Neuronal stem cell (in vitro differentiated cells): ENCODE results near the gene PDS5B.
"Not testable (repeated sequence)": the region's sequence is repeated elsewhere in the genome, so short reads cannot be mapped to it uniquely, and the experiment has no call there.

ENCODE experiments used
- DNase-seq: peaks from one replicate; pipeline ENCODE4 v3.0.0-alpha.2; 2013; ENCODE audit warnings: low spot score
- H2AFZ ChIP-seq: one replicate; pipeline ENCODE4 v1.6.1; 2013; ENCODE audit warnings: mild to moderate bottlenecking, low read length, inconsistent platforms
- H2AK5ac ChIP-seq: 2 replicates; pipeline ENCODE4 v1.6.1; 2013; ENCODE audit warnings: low read depth, mild to moderate bottlenecking, inconsistent platforms, low read length, moderate library complexity, mixed read lengths
- H2BK120ac ChIP-seq: 2 replicates; pipeline ENCODE4 v1.6.1; 2013; ENCODE audit warnings: low read depth, mild to moderate bottlenecking, inconsistent platforms, low read length, moderate library complexity, mixed read lengths
- H2BK12ac ChIP-seq: one replicate; pipeline ENCODE4 v1.6.1; 2013; ENCODE audit warnings: low read length, inconsistent platforms
- H2BK15ac ChIP-seq: 2 replicates; pipeline ENCODE4 v1.6.1; 2013; ENCODE audit warnings: mild to moderate bottlenecking, low read length, inconsistent platforms, mixed read lengths
- H2BK5ac ChIP-seq: one replicate; pipeline ENCODE4 v1.6.1; 2013; ENCODE audit warnings: inconsistent platforms, mild to moderate bottlenecking, low read length, moderate library complexity
- H3K14ac ChIP-seq: one replicate; pipeline ENCODE4 v1.6.1; 2013; ENCODE audit warnings: low read length, inconsistent platforms
- H3K18ac ChIP-seq: 2 replicates; pipeline ENCODE4 v1.6.1; 2013; ENCODE audit warnings: low read length, inconsistent platforms
- H3K23ac ChIP-seq: 2 replicates; pipeline ENCODE4 v1.6.1; 2013; ENCODE audit warnings: low read depth, mild to moderate bottlenecking, mixed read lengths, low read length, inconsistent platforms; ENCODE audit not compliant: poor library complexity
- H3K27ac ChIP-seq: replicated peaks from 3 replicates; pipeline ENCODE4 v1.5.1; 2013; ENCODE audit warnings: low read length, inconsistent platforms
- H3K27me3 ChIP-seq, 3 experiments: 2 replicates each; pipeline ENCODE4 v1.6.1; 2013; ENCODE audit warnings: low read length in 3 of 3, mild to moderate bottlenecking in 2 of 3, inconsistent platforms in 1 of 3, low read depth in 1 of 3, mixed read lengths in 1 of 3, moderate library complexity in 1 of 3; ENCODE audit not compliant: control insufficient read depth in 3 of 3, insufficient read depth in 3 of 3
- H3K36me3 ChIP-seq, 2 donors: replicated peaks in 1 of 2; 2 replicates each; pipeline ENCODE4 v1.6.1; 2013; ENCODE audit warnings: low read length in 2 of 2; ENCODE audit not compliant: control insufficient read depth in 2 of 2, insufficient read depth in 2 of 2
- H3K4ac ChIP-seq: 2 replicates; pipeline ENCODE4 v1.6.1; 2013; ENCODE audit warnings: inconsistent platforms, mild to moderate bottlenecking, low read length, moderate library complexity
- H3K4me1 ChIP-seq, 2 donors: 1 replicate in 1 of 2; 2 replicates in 1 of 2; pipeline ENCODE4 v1.6.1; 2013; ENCODE audit warnings: low read length in 2 of 2, low read depth in 1 of 2; ENCODE audit not compliant: control insufficient read depth in 2 of 2, insufficient read depth in 1 of 2
- H3K4me2 ChIP-seq: one replicate; pipeline ENCODE4 v1.6.1; 2013; ENCODE audit warnings: mild to moderate bottlenecking, low read length, inconsistent platforms; ENCODE audit not compliant: insufficient read depth, poor library complexity, severe bottlenecking
- H3K4me3 ChIP-seq, 2 donors: 2 replicates each; pipeline ENCODE4 v1.5.1; 2013; ENCODE audit warnings: low read length in 2 of 2, mild to moderate bottlenecking in 2 of 2, inconsistent platforms in 1 of 2, moderate library complexity in 1 of 2
- H3K79me1 ChIP-seq: one replicate; pipeline ENCODE4 v1.6.1; 2013; ENCODE audit warnings: low read depth, mild to moderate bottlenecking, inconsistent platforms, low read length, moderate library complexity
- H3K9ac ChIP-seq: one replicate; pipeline ENCODE4 v1.6.1; 2013; ENCODE audit warnings: mild to moderate bottlenecking, low read depth, low read length, inconsistent platforms; ENCODE audit not compliant: poor library complexity
- H3K9me3 ChIP-seq, 2 donors: replicated peaks in 1 of 2; 2 replicates each; pipeline versions ENCODE3 to v1.6.1; 2013; ENCODE audit warnings: low read length in 2 of 2, mild to moderate bottlenecking in 2 of 2, inconsistent platforms in 1 of 2, low read depth in 1 of 2, mixed read lengths in 1 of 2, moderate library complexity in 1 of 2; ENCODE audit not compliant: control insufficient read depth in 2 of 2, insufficient read depth in 1 of 2
- H4K8ac ChIP-seq: one replicate; pipeline ENCODE4 v1.6.1; 2013; ENCODE audit warnings: low read depth, mild to moderate bottlenecking, inconsistent platforms, low read length, moderate library complexity
- H4K91ac ChIP-seq: one replicate; pipeline ENCODE4 v1.6.1; 2013; ENCODE audit warnings: low read length, low read depth, mild to moderate bottlenecking, inconsistent platforms; ENCODE audit not compliant: poor library complexity
- WGBS, 2 donors: extraction: QIAGEN DNeasy Blood & Tissue Kit; methylation state at CpG; one replicate each; pipeline ENCODE4 v1.1.7; 2013; ENCODE audit warnings: missing lambda C conversion rate in 2 of 2, mixed read lengths in 1 of 2; ENCODE audit not compliant: insufficient read length in 2 of 2, insufficient replicate concordance in 1 of 2; ENCODE audit errors: extremely low coverage in 2 of 2; 5-methylcytosine and 5-hydroxymethylcytosine counted together

The PDS5B gene

DNA sequence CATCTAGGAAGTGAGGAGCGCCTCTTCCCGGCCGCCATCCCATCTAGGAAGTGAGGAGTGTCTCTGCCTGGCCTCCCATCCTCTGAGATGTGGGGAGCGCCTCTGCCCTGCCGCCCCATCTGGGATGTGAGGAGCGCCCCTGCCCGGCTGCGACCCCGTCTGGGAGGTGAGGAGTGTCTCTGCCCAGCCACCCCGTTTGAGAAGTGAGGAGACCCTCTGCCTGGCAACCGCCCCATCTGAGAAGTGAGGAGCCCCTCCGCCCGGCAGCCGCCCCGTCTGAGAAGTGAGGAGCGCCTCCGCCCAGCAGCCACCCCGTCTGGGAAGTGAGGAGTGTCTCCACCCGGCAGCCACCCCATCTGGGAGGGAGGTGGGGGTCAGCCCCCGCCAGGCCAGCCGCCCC is 129.9 kb downstream of the PDS5B start:
- not testable (repeated sequence) for H3K79me1 ChIP-seq, H2AK5ac ChIP-seq, H4K8ac ChIP-seq, H3K9ac ChIP-seq, H3K18ac ChIP-seq, H2BK120ac ChIP-seq, H3K4me3 ChIP-seq, H2BK15ac ChIP-seq, H3K27me3 ChIP-seq, H4K91ac ChIP-seq, H2BK5ac ChIP-seq, H2AFZ ChIP-seq, H3K4me2 ChIP-seq, H3K27ac ChIP-seq, H3K4me1 ChIP-seq, H3K23ac ChIP-seq, DNase-seq, H3K14ac ChIP-seq, H2BK12ac ChIP-seq, H3K4ac ChIP-seq
- peaks cover 9 to 55% of the 10 kb centered on the region in 2 donors for H3K9me3 ChIP-seq
- H3K36me3 ChIP-seq, result peaks cover 9 to 62% of the 10 kb centered on the region in 2 donors
- WGBS, 2 donors, result no CpG with 5 or more reads among the region's 21 CpGs

- Histone ChIP-seq H2BK12ac (no peak overlapping the region), H3K9me3 (peaks cover 8 to 39% of the 10 kb centered on the region in 2 donors), H4K91ac (no peak overlapping the region), H4K8ac (no peak overlapping the region), H2BK5ac (no peak overlapping the region), H3K27ac (no peak overlapping the region), H3K4me1 (no peaks in the 10 kb centered on the region), H3K23ac (no peak overlapping the region), H3K4me3 (no peak overlapping the region), H2BK120ac (no peak overlapping the region), H3K4ac (no peak overlapping the region), H3K9ac (no peak overlapping the region), H2BK15ac (no peak overlapping the region), H3K27me3 (no peaks in the 10 kb centered on the region), H3K79me1 (peaks cover 2% of the 10 kb centered on the region), H3K4me2 (no peak overlapping the region), H3K18ac (no peak overlapping the region), H3K14ac (no peak overlapping the region), H3K36me3 (peaks cover 2 to 54% of the 10 kb centered on the region in 2 donors), H2AFZ (no peak overlapping the region), H2AK5ac (no peak overlapping the region)
- no peak for DNase-seq
- WGBS, 2 donors, result no CpG with 5 or more reads among the region's 2 CpGs
Measured at GRCh38 chr13:32720026-32720425, 133.8 kb downstream of the PDS5B start.

- not testable (repeated sequence) for H3K4me2 ChIP-seq, DNase-seq, H3K4me1 ChIP-seq, H2AFZ ChIP-seq, H3K18ac ChIP-seq, H4K91ac ChIP-seq, H3K79me1 ChIP-seq, H2AK5ac ChIP-seq, H3K4ac ChIP-seq, H3K27me3 ChIP-seq, H2BK12ac ChIP-seq, H3K27ac ChIP-seq, H3K9ac ChIP-seq, H3K23ac ChIP-seq, H4K8ac ChIP-seq, H3K4me3 ChIP-seq, H2BK120ac ChIP-seq, H3K14ac ChIP-seq, H2BK15ac ChIP-seq, H2BK5ac ChIP-seq
- H3K9me3 ChIP-seq, result peaks cover 8 to 34% of the 10 kb centered on the region in 2 donors
- no CpG with 5 or more reads among the region's 58 CpGs for WGBS, 2 donors
- H3K36me3 ChIP-seq, result peaks cover 2 to 62% of the 10 kb centered on the region in 2 donors
Measured at GRCh38 chr13:32721131-32722034, 135.1 kb downstream of the PDS5B start.

DNA sequence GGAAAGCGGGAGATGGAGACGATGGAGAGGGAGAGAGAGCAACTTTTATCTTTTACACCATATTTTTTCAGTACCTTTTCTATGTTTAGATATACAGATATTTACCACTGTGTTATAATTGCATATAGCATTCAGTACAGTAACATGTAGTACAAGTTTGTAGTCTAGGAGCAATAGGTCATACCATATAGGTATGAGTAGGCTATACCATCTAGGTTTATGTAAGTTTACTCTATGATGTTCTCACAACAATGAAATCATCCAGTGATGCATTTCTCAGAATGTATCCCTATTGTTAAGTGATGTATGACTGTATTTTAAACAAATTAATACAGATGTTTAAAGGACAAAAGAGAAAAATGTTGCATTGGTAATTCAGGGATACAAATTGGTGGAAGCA is 136.1 kb downstream of the PDS5B start:
- H2AK5ac ChIP-seq, result no peak overlapping the region
- H2BK120ac ChIP-seq, result no peak overlapping the region
- no peak overlapping the region for H2BK5ac ChIP-seq
- H3K4me3 ChIP-seq, result no peak overlapping the region
- H3K79me1 ChIP-seq, result peaks cover 4% of the 10 kb centered on the region
- H3K23ac ChIP-seq, result no peak overlapping the region
- H3K9me3 ChIP-seq, result peaks cover 8 to 34% of the 10 kb centered on the region in 2 donors
- peaks cover 2 to 65% of the 10 kb centered on the region in 2 donors for H3K36me3 ChIP-seq
- no peak overlapping the region for H2BK12ac ChIP-seq
- H3K4ac ChIP-seq, result no peak overlapping the region
- no peak overlapping the region for H4K91ac ChIP-seq
- no peak overlapping the region for H3K4me2 ChIP-seq
- H3K18ac ChIP-seq, result no peak overlapping the region
- no peaks in the 10 kb centered on the region for H3K4me1 ChIP-seq
- no peak for DNase-seq
- H3K27me3 ChIP-seq, result no peaks in the 10 kb centered on the region
- no peak overlapping the region for H2BK15ac ChIP-seq
- no peak overlapping the region for H3K9ac ChIP-seq
- H4K8ac ChIP-seq, result no peak overlapping the region
- no peak overlapping the region for H3K27ac ChIP-seq
- WGBS, 2 donors, result no CpG with 5 or more reads among the region's 2 CpGs
- no peak overlapping the region for H2AFZ ChIP-seq
- H3K14ac ChIP-seq, result no peak overlapping the region
